IPS-18a (cell line): ENCODE results near the gene GALNT10.

ENCODE experiments used
- H3K27ac ChIP-seq: one replicate; pipeline ENCODE4 v1.5.1; 2013; ENCODE audit warnings: low read length
- H3K27me3 ChIP-seq: one replicate; pipeline ENCODE4 v1.6.1; 2013; ENCODE audit warnings: mild to moderate bottlenecking, low read length; ENCODE audit not compliant: control insufficient read depth, insufficient read depth
- H3K36me3 ChIP-seq: one replicate; pipeline ENCODE4 v1.6.1; 2013; ENCODE audit warnings: low read depth, low read length; ENCODE audit not compliant: control insufficient read depth
- H3K4me1 ChIP-seq: one replicate; pipeline ENCODE4 v1.6.1; 2013; ENCODE audit warnings: low read depth, low read length; ENCODE audit not compliant: control insufficient read depth
- H3K4me3 ChIP-seq: one replicate; pipeline ENCODE4 v1.5.1; 2013; ENCODE audit warnings: low read length
- H3K9ac ChIP-seq: one replicate; pipeline ENCODE4 v1.6.1; 2013; ENCODE audit warnings: mild to moderate bottlenecking, low read length, moderate library complexity
- H3K9me3 ChIP-seq: one replicate; pipeline ENCODE4 v1.6.1; 2013; ENCODE audit warnings: low read depth, low read length; ENCODE audit not compliant: control insufficient read depth

Gene GALNT10

GRCh38 chr5:154312000-154312399, 121.5 kb downstream of the GALNT10 start:
- H3K4me3 ChIP-seq: no peak overlapping the region
- no peaks in the 10 kb centered on the region for H3K9me3 ChIP-seq
- no peaks in the 10 kb centered on the region for H3K36me3 ChIP-seq
- H3K4me1 ChIP-seq: no peaks in the 10 kb centered on the region
- no peaks in the 10 kb centered on the region for H3K27me3 ChIP-seq
- H3K9ac ChIP-seq: no peak overlapping the region
- H3K27ac ChIP-seq: no peak overlapping the region

GRCh38 chr5:154312576-154312975, 122.0 kb downstream of the GALNT10 start:
- no peaks in the 10 kb centered on the region for H3K27me3 ChIP-seq
- no peaks in the 10 kb centered on the region for H3K9me3 ChIP-seq
- H3K4me1 ChIP-seq: no peaks in the 10 kb centered on the region
- H3K27ac ChIP-seq: no peak overlapping the region
- no peak overlapping the region for H3K4me3 ChIP-seq
- H3K36me3 ChIP-seq: no peaks in the 10 kb centered on the region
- no peak overlapping the region for H3K9ac ChIP-seq

GRCh38 chr5:154313360-154314017, 123.0 kb downstream of the GALNT10 start:
- Histone ChIP-seq H3K9me3 (no peaks in the 10 kb centered on the region), H3K4me1 (no peaks in the 10 kb centered on the region), H3K4me3 (no peak overlapping the region), H3K36me3 (no peaks in the 10 kb centered on the region), H3K27me3 (no peaks in the 10 kb centered on the region), H3K9ac (no peak overlapping the region), H3K27ac (no peak overlapping the region)

- no peak overlapping the region for H3K27ac ChIP-seq
- H3K9ac ChIP-seq: no peak overlapping the region
- H3K36me3 ChIP-seq: no peaks in the 10 kb centered on the region
- no peaks in the 10 kb centered on the region for H3K9me3 ChIP-seq
- H3K27me3 ChIP-seq: no peaks in the 10 kb centered on the region
- H3K4me1 ChIP-seq: no peaks in the 10 kb centered on the region
- H3K4me3 ChIP-seq: no peak overlapping the region
These were observed 124.7 kb downstream of the GALNT10 start for GRCh38 chr5:154315196-154315595.

- H3K4me1 ChIP-seq: no peaks in the 10 kb centered on the region
- no peaks in the 10 kb centered on the region for H3K27me3 ChIP-seq
- no peaks in the 10 kb centered on the region for H3K9me3 ChIP-seq
These were observed 125.2 kb downstream of the GALNT10 start for GRCh38 chr5:154315756-154316155.

GRCh38 chr5:154316223-154316935, 125.8 kb downstream of the GALNT10 start:
- H3K27ac ChIP-seq: no peak overlapping the region
- H3K4me3 ChIP-seq: no peak overlapping the region
- H3K36me3 ChIP-seq: no peaks in the 10 kb centered on the region
- no peaks in the 10 kb centered on the region for H3K27me3 ChIP-seq
- H3K4me1 ChIP-seq: no peaks in the 10 kb centered on the region
- no peaks in the 10 kb centered on the region for H3K9me3 ChIP-seq
- H3K9ac ChIP-seq: no peak overlapping the region

More at GRCh38 chr5:154315756-154316155, 125.2 kb downstream of the GALNT10 start:
- Histone ChIP-seq H3K4me3 (no peak overlapping the region), H3K27ac (no peak overlapping the region), H3K9ac (no peak overlapping the region), H3K36me3 (no peaks in the 10 kb centered on the region)

- H3K4me3 ChIP-seq: no peak overlapping the region
- no peaks in the 10 kb centered on the region for H3K27me3 ChIP-seq
- no peaks in the 10 kb centered on the region for H3K9me3 ChIP-seq
- H3K36me3 ChIP-seq: no peaks in the 10 kb centered on the region
- H3K27ac ChIP-seq: no peak overlapping the region
- H3K4me1 ChIP-seq: no peaks in the 10 kb centered on the region
- H3K9ac ChIP-seq: no peak overlapping the region
These were observed 127.4 kb downstream of the GALNT10 start for GRCh38 chr5:154317916-154318315.

- Histone ChIP-seq H3K4me1 (no peaks in the 10 kb centered on the region), H3K4me3 (no peak overlapping the region), H3K27ac (no peak overlapping the region), H3K27me3 (no peaks in the 10 kb centered on the region), H3K9ac (no peak overlapping the region), H3K9me3 (no peaks in the 10 kb centered on the region), H3K36me3 (no peaks in the 10 kb centered on the region)
These were observed 128.2 kb downstream of the GALNT10 start for GRCh38 chr5:154318691-154319090.

- H3K4me1 ChIP-seq: no peaks in the 10 kb centered on the region
- H3K27ac ChIP-seq: no peak overlapping the region
- no peaks in the 10 kb centered on the region for H3K27me3 ChIP-seq
- H3K36me3 ChIP-seq: no peaks in the 10 kb centered on the region
- H3K4me3 ChIP-seq: no peak overlapping the region
- H3K9me3 ChIP-seq: no peaks in the 10 kb centered on the region
- no peak overlapping the region for H3K9ac ChIP-seq
These were observed 129.2 kb downstream of the GALNT10 start for GRCh38 chr5:154319736-154320135.

GRCh38 chr5:154320224-154321089, 129.9 kb downstream of the GALNT10 start:
- no peak overlapping the region for H3K4me3 ChIP-seq
- H3K9ac ChIP-seq: no peak overlapping the region
- no peaks in the 10 kb centered on the region for H3K9me3 ChIP-seq
- no peaks in the 10 kb centered on the region for H3K4me1 ChIP-seq
- H3K36me3 ChIP-seq: no peaks in the 10 kb centered on the region
- H3K27me3 ChIP-seq: no peaks in the 10 kb centered on the region
- no peak overlapping the region for H3K27ac ChIP-seq

- Histone ChIP-seq H3K9me3 (no peaks in the 10 kb centered on the region), H3K4me3 (no peak overlapping the region), H3K36me3 (no peaks in the 10 kb centered on the region), H3K27me3 (no peaks in the 10 kb centered on the region), H3K4me1 (no peaks in the 10 kb centered on the region), H3K9ac (no peak overlapping the region), H3K27ac (no peak overlapping the region)
These were observed 131.0 kb downstream of the GALNT10 start for GRCh38 chr5:154321546-154321945.
